Measurements from ENCODE around the gene ATP5F1B. TPM values are rescaled to one million over a fixed set of nuclear protein-coding genes. Genes with fewer than 3 reads are reported as not detected.

ATP5F1B gene
- 509 and 518 TPM in 2 replicates for total RNA-seq

DNA sequence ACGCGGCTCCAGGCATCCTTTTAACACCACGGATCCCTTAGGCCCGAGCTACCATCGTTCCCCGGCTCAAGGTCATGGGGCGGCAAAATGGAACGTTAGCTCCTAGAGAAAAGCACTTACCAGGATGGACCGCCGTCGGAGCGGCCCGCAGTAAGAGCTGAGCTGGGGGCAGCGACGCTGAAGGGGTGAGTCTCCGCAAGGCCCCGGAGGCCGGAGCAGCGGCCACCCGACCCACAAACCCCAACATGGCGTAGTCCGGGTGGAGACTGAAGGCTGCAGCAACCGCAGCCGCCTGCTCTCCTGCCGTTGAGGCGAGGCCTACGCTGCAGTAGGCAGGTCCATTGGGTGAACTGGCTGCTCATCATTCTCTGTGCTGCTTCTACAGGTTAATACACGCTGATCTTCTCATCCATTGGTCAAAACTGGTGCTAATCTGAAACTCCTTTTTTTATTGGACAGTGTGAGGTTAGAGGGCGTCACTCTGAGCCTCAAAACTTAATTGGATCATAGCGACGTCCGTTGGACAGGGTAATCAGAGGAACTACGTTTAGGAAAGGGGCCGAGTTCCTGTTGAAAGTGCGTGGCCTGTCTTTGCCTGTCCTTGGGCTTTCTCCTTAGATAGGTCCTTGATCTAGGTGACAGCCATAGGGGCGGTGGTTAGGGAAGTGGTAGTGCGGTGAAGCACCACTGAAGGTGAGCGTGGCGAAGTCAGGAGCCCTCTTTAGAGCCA lies at the start of gene ATP5F1B:
Gene ATP5F1B (minus strand): TSS at position 268 of the 730 bp plus-strand sequence. CDS start 21 bp downstream, at position 247.
- intact Hi-C loops (cut with micrococcal nuclease): loop anchor here (1.0 to 2.0 kb wide), 5 partner anchors 10 to 105 kb away; partner anchors contain the start of genes NACA and PTGES3

DNA sequence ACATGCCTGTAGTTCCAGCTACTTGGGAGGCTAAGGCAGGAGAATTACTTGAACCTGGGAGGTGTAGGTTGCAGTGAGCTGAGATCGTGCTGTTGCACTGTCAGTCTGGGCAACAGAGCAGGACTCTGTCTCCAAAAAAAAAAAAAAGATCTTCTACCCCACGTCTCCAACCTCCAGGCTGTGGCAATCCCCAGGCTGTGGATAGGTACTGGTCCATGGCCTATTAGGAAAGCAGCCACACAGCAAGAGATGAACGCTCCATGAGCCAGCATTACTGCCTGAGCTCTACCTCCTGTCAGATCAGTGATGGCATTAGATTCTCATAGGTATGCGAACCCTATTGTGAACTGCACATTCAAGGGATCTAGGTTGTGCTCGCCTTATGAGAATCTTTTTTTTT lies 48.4 kb upstream of the ATP5F1B start:
- intact Hi-C loops (cut with micrococcal nuclease): no loop called here

DNA sequence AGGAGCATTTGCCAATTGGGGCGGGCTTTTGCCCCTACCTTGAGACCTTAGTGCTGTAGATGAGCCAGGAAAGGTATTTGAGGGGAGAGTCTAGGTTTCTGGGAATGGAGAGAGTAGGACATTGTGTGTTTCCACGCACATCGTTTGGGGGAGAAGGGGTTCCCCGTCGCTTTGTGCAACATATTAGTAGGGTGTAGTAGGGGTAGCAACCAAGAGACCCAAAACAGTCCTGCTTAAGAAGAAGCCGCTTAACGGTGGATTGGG lies 43.0 kb upstream of the ATP5F1B start:
- intact Hi-C loops (cut with micrococcal nuclease): loop anchor here (1.0 to 5.0 kb wide), 10 partner anchors 37 to 1064 kb away; partner anchors contain the start of genes BLOC1S1, CDK4, DDIT3 and MBD6

DNA sequence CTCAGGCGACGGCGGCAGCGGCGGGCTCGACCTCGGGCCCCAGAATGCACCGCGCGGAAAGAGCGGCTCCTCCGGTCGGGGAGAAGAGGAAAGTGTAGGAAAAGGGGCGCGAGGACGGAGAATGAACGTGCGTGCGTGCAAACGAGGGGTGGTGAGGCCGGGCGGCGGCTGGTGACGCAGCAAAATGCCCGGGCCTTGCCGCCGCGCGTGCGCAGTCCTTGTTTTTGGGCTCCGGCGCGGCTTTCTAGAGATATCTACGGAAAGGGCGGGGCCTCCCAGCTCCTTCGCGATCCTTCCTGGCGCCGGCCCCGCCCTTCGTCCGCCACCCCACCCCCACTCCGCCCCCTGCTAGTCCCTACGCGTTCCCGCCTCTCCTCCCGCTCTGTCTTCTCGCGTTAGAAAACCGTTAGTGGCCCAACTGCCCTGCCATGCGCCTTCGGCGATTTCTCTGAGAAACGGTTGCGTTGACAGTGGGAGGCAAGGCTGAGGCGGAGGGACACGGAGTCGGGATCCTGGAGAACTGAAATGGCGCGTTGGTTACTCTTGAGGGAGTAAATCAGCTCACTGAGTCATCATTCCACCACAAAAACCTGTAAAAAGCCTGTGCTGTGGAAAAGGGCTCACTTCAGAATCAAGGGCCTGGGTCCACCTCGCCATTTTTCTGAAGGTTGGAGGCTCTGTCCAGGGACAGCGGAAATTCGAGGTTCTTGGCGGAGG lies 42.5 kb upstream of the ATP5F1B start, which contains the start of gene PTGES3:
Gene PTGES3 (minus strand): TSS at position 156 of the 717 bp plus-strand sequence. CDS start 285 bp downstream, outside the sequence.
- intact Hi-C loops (cut with micrococcal nuclease): loop anchor here (1.0 to 5.0 kb wide), 10 partner anchors 37 to 1064 kb away; partner anchors contain the start of genes BLOC1S1, CDK4, DDIT3 and MBD6

DNA sequence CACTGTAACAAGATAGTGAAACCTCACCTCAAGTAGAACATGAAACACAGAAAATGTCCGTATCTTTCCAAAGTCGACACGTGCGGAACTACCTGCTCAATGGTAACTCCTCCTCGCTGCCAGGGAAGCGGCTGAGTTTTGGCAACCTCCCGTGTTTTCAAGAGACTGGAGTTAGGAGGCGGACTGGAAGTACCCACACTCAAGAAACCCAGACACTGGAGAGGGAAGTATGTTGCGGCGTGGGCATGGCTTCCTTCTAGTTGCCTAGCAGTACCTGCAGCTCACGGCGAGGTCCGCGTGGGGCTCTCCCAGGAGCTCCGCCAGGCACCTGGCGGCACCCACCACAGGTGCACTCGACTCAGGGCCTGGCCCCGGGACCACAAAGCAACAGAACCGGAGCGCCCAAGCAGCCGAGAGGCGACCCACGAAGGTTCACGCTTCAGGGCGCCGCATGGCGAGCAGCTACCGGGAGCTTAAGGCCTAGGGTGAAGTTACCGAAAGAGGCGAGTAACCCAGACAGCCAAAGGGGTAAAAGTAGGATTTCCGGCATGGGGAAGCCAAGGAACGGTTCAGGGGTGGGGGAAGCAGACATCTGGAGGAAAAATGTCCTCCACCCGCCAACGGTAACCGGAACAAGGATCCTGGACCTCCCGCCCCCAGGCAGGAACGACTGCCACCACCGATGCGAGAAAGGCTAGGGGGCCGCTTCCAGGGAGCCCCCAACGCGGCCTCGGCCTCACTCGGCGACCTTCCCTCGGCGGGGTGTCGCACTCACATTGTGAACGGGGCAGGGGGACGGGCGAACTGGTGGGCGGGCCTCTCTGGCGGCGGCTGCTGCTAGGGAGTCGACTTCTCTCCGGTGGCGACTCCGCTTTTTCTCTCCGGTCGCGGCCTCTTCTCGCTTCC lies 41.7 kb upstream of the ATP5F1B start:
- intact Hi-C loops (cut with micrococcal nuclease): loop anchor here (1.0 to 5.0 kb wide), 10 partner anchors 38 to 1065 kb away; partner anchors contain the start of genes BLOC1S1, CDK4, DDIT3 and MBD6

DNA sequence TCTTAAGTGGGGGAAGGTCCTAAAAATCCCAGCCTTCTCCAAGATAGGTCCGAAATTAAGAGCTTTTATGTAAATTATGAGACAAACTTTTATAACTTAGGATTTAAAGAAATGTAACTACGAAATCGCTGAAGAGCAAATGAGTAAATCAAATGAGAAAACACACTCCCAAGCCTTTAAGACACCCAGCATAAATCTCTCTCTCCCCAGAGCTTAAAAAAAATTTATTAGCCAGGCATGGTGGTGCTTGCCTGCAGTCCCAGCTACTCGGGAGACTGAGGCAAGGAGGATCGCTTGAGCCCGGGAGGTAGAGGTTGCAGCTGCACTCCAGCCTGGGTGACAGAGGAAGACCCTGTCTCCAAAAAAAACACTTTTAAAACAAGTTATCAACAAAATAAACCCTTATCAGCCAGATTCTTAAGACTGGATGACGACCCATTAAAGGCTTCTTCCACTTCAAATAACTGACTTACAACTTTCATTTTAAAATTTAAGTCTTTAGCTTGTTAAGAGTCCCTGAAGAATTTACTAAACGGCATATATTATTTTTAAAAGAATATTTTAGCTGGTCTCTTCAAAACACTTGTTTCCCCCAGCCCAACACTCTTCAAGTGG lies 39.1 kb upstream of the ATP5F1B start:
- intact Hi-C loops (cut with micrococcal nuclease): loop anchor here (1.0 to 5.0 kb wide), 7 partner anchors 39 to 1067 kb away; partner anchors contain the start of genes BLOC1S1, CDK4, DDIT3 and MBD6

DNA sequence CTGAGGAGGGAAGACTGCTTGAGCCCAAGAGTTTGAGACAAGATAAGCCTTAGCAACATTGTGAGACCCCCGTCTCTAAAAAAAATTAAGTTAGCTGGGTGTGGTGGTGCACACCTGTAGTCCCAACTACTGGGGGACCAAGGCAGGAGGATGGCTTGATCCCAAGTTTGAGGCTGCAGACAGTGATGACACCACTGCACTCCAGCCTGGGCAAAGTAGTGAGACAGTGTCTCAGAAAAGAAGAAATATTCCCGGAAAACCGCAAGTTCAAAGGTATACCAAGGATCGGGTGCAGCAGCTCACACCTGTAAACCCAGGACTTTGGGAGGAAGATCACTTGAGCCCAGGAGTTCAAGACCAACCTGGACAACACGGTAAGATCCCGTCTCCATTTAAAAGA lies 36.5 kb upstream of the ATP5F1B start:
- intact Hi-C loops (cut with micrococcal nuclease): no loop called here

DNA sequence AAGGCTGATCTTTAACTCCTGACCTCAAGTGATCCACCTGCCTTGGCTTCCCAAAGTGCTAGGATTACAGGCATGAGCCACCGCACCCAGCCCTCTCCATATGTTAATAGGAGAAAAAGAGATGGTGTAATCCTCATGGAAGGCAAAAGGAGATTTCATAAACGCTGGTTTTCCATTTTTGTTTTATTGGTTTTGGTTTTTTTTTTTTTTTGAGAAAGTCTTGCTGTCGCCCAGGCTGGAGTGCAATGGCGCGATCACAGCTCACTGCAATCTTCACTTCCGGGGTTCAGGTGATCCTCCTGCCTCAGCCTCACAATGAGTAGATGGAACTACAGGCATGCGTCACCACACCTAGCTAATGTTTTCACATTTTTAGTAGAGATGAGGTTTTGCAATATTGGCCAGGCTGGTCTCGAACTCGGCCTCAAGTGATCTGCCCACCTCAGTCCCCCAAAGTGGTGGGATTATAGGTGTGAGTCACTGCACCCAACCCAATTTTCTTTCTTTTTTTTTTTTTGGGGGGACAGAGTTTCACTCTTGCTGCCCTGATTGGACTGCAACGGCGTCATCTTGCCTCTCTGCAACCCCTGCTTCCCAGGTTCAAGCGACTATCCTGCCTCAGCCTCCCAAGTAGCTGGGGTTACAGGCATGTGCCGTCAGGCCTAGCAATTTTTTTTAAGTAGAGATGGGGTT lies 34.2 kb upstream of the ATP5F1B start:
- intact Hi-C loops (cut with micrococcal nuclease): no loop called here

DNA sequence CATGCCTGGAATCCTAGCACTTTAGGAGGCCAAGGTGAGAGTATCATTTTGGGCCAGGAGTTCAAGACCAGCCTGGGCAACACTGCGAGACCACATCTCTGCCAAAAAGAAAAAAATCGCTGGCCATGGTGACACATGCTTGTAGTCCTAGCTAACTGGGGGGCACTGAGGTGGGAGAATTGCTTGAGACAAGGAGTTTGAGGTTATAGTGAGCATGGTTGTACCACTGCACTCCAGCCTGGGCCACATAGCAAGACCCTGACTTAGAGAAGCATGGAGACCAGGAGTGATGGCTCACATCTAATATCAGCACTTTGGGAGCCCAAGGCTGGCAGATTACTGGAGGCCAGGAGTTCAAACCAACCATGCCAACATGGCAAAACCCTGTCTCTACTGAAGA lies 33.1 kb upstream of the ATP5F1B start:
- intact Hi-C loops (cut with micrococcal nuclease): no loop called here

DNA sequence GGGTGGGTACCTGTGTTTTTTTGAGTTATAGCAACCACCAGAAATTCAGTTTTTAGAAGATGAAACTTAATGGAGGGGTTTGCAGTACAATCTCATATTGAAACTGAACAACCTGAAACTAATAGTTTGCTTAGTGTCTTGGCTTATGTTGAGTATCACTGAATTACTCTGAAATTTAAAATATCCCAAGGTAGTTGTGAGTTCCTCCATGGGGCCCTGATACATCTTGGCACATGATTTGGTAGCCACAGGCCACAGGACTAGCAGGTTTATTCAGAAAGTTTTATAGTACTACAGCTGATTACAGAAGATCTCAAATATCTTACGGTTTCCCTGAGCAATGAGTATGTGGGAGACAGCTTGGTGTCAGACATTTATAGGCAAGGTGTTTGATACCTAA lies 31.9 kb upstream of the ATP5F1B start:
- intact Hi-C loops (cut with micrococcal nuclease): no loop called here

DNA sequence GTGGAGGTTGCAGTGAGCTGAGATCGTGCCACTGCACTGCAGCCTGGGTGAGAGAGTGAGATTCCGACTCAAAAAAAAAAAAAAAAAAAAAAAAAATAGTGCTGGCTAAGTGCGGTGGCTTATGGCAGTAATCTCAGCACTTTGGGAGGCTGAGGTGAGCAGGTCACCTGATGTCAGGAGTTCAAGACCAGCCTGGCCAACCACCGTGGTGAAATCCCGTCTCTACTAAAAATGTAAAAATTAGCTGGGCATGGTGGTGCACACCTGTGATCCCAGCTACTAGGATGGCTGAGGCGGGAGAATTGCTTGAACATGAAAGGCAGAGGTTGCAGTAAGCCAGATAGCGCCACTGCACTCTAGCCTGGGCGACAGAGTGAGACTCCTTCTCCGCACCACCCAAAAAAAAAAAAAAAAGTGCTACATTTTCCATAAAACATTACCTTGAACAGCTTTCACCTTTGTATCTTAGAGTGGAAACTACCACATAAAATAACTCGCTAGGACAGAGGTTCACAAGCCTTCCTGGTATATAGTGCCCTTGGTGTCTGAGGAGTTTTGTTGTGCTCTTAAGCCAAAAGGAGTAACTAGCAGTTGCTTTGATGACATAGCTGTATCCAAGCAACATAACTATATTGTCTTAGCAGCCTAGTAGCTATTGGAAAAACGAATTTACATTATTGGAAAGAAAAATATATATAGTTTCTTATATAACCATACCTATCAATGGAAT lies 31.2 kb upstream of the ATP5F1B start:
- intact Hi-C loops (cut with micrococcal nuclease): no loop called here

DNA sequence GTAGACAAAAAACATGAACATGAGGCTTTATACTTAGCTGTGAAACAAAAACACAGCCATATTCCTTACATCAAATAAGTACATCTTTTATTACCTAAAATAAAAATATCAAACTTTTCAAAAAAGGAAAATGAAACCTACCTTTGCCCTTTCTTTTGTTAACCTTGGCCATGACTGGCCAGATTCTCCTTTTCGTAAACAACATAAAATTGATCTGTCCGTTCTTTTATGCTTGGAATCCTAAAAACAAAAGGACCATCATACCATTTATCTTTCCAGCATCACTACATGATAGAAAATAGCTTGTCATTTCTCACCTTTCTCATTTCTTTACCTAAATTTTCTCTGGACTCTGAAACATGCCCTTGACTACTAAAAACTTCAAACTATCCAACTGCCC lies 25.8 kb upstream of the ATP5F1B start:
- intact Hi-C loops (cut with micrococcal nuclease): no loop called here

DNA sequence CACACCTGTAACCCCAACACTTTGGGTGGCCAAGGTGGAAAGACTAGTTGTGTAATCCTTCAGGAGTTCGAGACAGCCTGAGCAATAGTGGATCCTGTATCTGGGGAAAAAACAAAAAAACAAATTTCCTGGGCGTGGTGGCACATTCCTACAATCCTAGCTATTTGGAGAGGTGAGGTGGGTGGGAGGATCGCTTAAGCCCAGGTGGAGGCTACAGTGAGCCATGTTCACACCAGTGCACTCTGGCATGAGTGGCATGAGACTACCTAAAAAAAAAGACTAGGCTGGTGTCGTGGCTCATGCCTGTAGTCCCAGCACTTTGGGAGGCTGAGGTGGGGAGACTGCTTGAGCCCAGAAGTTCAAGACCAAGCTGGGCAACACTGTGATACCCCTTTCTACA lies 25.1 kb upstream of the ATP5F1B start:
- intact Hi-C loops (cut with micrococcal nuclease): no loop called here

DNA sequence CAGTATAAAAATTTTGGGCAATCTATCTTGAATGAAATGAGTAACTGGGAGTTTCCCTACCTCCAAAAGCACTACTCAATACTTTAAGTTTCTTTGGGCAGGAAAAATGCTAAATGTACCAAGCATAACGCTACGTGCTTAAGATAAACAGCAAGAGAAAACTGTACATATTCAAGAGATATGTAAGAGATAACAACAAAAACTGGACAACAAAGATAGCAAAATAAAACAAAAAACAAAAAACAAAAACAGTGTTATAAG lies 22.3 kb upstream of the ATP5F1B start:
- intact Hi-C loops (cut with micrococcal nuclease): no loop called here

DNA sequence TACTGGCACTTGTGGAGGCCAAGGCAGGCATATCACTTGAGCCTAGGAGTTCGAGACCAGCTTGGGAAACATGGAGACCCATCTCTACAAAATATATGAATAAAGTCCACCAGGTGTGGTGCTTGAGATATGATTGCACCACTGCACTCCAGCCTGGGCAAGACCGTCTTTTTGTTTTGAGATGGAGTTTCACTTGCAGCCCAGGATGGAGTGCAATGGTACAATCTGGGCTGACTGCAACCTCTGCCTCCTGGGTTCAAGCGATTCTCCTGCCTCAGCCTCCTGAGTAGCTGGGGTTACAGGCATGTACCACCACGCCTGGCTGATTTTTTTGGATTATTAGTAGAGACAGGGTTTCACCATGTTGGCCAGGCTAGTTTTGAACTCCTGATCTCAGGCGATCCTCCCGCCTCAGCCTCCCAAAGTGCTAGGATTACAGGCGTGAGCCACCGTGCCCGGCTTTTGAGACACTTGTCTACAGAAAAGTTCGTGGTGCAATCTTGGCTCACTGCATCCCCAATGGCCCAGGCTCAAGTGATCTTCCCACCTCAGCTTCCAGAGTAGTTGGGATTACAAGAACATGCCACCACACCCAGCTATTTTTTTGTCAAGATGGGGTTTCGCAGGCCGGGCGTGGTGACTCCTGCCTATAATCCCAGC lies 16.3 kb upstream of the ATP5F1B start:
- intact Hi-C loops (cut with micrococcal nuclease): no loop called here

DNA sequence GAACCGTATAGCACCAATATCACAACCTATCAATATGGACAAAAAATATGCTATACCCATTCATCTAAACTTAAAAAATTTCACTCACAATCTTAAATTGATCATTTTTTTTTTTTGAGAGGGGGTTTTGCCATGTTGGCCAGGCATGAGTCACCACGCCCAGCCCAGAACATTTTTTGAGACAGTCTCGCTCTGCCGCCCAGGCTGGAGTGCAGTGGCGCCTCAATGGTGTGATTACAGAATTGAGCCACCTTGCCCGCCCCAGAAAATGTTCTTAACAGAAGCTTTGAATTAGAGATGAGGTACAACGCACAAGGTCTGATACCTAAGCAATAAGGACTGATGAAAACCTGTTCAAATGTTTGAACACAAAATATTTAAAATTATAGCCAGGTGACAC lies 15.8 kb upstream of the ATP5F1B start:
- intact Hi-C loops (cut with micrococcal nuclease): no loop called here

DNA sequence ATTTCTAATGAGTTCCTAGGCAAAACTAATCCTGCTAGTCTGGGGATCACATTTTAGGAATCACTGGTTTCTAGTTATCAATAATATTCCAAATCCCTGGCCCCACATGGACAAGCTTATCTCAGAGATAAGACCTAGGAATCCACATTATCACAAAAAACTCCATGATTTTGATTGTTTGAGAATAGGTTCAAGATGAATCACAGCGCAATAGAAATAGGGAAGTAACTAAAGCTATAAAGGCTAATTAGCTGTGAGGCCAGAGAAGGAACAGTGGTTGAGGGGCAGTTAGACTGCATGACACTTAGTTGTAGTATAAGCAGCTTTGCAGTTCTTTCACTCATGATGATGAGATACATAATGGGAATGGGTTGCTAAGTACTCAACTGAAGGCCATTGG lies 13.1 kb upstream of the ATP5F1B start:
- intact Hi-C loops (cut with micrococcal nuclease): no loop called here

DNA sequence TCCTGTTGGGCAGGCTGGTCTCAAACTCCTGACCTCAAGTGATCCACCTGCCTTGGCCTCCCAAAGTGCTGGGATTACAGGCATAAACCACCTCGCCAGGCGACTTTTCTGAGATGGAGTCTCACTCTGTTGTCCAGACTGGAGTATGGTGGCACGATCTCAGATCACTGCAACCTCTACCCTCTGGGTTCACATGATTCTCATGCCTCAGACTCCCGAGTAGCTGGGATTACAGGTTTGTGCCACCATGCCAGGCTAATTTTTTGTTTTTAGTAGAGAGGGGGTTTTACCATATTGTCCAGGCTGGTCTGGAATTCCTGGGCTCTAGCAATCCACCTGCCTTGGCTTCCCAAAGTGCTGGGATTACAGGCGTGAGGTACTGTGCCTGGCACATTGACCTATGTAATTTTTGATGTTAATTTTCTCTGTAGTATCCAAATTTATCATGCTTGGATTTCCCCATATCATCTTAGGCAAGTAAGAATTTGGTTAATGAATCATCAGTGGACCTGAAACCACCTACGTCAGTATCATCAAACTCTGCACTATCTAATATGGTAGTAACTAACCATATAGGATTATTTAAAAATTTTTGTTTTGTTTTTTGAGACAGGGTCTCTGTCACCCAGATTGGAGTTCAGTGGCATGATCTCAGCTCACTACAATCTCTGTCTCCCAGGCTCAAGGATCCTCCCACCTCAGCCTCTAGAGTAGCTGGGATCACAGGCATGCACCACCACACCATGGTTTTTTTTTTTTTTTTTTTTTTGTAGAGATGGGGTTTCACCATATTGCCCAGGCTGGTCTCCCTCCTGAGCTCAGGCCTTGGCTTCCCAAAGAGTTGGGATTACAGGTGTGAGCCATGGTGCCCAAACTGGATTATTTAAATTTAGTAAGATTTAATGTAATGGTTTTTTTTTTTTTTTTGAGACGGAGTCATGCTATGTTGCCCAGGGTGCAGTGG lies 11.9 kb upstream of the ATP5F1B start:
- intact Hi-C loops (cut with micrococcal nuclease): no loop called here

All from T-helper 2 cell treated with Interferon-gamma antibody and Interleukin-4, amounts not matched to agents 100 ng/mL and 5 ng/mL, for 36 hours (primary cell).